CD4-positive, alpha-beta T cell treated with Interleukin-2 at 100 ng/mL for 4 hours (primary cell): Measurements from ENCODE around the gene CDA.
"Not testable (repeated sequence)": the region's sequence is repeated elsewhere in the genome, so short reads cannot be mapped to it uniquely, and the experiment has no call there.

Experiments
- DNase-seq: peaks from one replicate; pipeline ENCODE4 v3.0.0-alpha.2; 2020; ENCODE audit warnings: low spot score

CDA gene

GRCh38 chr1:20586953-20587660 lies 1.8 kb upstream of the CDA start:
- no peak for DNase-seq

- no peak for DNase-seq
Measured at GRCh38 chr1:20587661-20588053, 1.2 kb upstream of the CDA start.

- no peak for DNase-seq
Measured at GRCh38 chr1:20589331-20590278, 708 bp downstream of the CDA start.

GRCh38 chr1:20590306-20590777 lies 1.4 kb downstream of the CDA start:
- DNase-seq, result no peak

GRCh38 chr1:20593756-20594155 lies 4.9 kb downstream of the CDA start:
- DNase-seq, result no peak

GRCh38 chr1:20594746-20595145 lies 5.8 kb downstream of the CDA start:
- no peak for DNase-seq

GRCh38 chr1:20596106-20596505 lies 7.2 kb downstream of the CDA start:
- DNase-seq, result no peak

GRCh38 chr1:20597650-20598049 lies 8.8 kb downstream of the CDA start:
- DNase-seq, result no peak

GRCh38 chr1:20600156-20600555 lies 11.3 kb downstream of the CDA start:
- no peak for DNase-seq

- DNase-seq, result no peak
Measured at GRCh38 chr1:20601129-20601825, 12.4 kb downstream of the CDA start.

GRCh38 chr1:20602851-20603450 lies 14.1 kb downstream of the CDA start:
- DNase-seq, result no peak

- DNase-seq, result no peak
Measured at GRCh38 chr1:20603504-20604464, 14.9 kb downstream of the CDA start.

- DNase-seq, result no peak
Measured at GRCh38 chr1:20604678-20605077, 15.8 kb downstream of the CDA start.

GRCh38 chr1:20606801-20607570 lies 18.1 kb downstream of the CDA start:
- not testable (repeated sequence) for DNase-seq

- no peak for DNase-seq
Measured at GRCh38 chr1:20609541-20609940, 20.6 kb downstream of the CDA start.

- DNase-seq, result no peak
Measured at GRCh38 chr1:20610970-20611369, 22.1 kb downstream of the CDA start.

GRCh38 chr1:20611652-20612051 lies 22.8 kb downstream of the CDA start:
- no peak for DNase-seq

- no peak for DNase-seq
Measured at GRCh38 chr1:20612221-20612746, 23.4 kb downstream of the CDA start.

GRCh38 chr1:20614131-20614579 lies 25.3 kb downstream of the CDA start:
- DNase-seq, result no peak
